Right lobe of liver (tissue), 6 donors: Measurements from ENCODE around the gene TRIP6. TPM values are rescaled to one million over a fixed set of nuclear protein-coding genes. Genes with fewer than 3 reads are reported as not detected.

ENCODE experiments used
- ATAC-seq, 4 donors: fragments of 200-7000 bp; cut with Tn5 transposase; one replicate each; pipeline ENCODE4 v1.9.1; 2020; ENCODE audit warnings: mild to moderate bottlenecking in 4 of 4, moderate library complexity in 4 of 4
- DNase-seq, 3 donors: peaks; one replicate each; pipeline ENCODE4 v3.0.0-alpha.2; 2020
- H3K27ac ChIP-seq, 3 donors: fragments of 200-600 bp; one replicate each; pipeline ENCODE4 v1.8.0; 2022
- H3K27me3 ChIP-seq, 2 donors: fragments of 200-600 bp; one replicate each; pipeline ENCODE4 v1.8.0; 2022
- H3K36me3 ChIP-seq, 4 donors: fragments of 200-600 bp; sonication (generic) in 1 of 4; one replicate each; pipeline versions ENCODE4 v1.5.1 to v1.8.0; 2017 to 2022; ENCODE audit warnings: control low read depth in 1 of 4
- H3K4me1 ChIP-seq, 4 donors: fragments of 200-600 bp; sonication (generic) in 1 of 4; one replicate each; pipeline versions ENCODE4 v1.5.1 to v1.8.0; 2017 to 2022; ENCODE audit warnings: control low read depth in 1 of 4
- H3K4me3 ChIP-seq, 3 donors: fragments of 200-600 bp; one replicate each; pipeline ENCODE4 v1.8.0; 2022
- H3K9me3 ChIP-seq, 4 donors: fragments of 200-600 bp; sonication (generic) in 1 of 4; one replicate each; pipeline versions ENCODE4 v1.5.1 to v1.8.0; 2017 to 2022; ENCODE audit warnings: control low read depth in 1 of 4
- CTCF ChIP-seq, 4 donors: fragments of 200-600 bp in 3 of 4; fragments of 450-650 bp in 1 of 4; IDR thresholded peaks; one replicate each; pipeline versions ENCODE4 v1.5.1 to v1.8.0; 2016 to 2022; ENCODE audit warnings: antibody characterized with exemption in 4 of 4, mild to moderate bottlenecking in 2 of 4
- POLR2A ChIP-seq: fragments of 450-650 bp; IDR thresholded peaks from one replicate; pipeline ENCODE4 v1.6.1; 2017; ENCODE audit warnings: antibody characterized with exemption, mild to moderate bottlenecking
- WGBS: methylation state at CpG from one replicate; pipeline ENCODE4 v1.1.6; 2018; ENCODE audit warnings: low coverage, low lambda C conversion rate; ENCODE audit not compliant: insufficient coverage; ENCODE audit errors: missing lambda C conversion rate; 5-methylcytosine and 5-hydroxymethylcytosine counted together
- intact Hi-C, 2 donors: fragments of 100-400 bp; cut with DNase I; formaldehyde crosslinking; loops; one replicate each; pipeline versions ENCODE4 v1.11.2 to v1.14.1; 2022
- total RNA-seq, 6 experiments: library from RNA; depleted of rRNA in 2 of 6; stranded (reverse); fragments of >200 nt in 2 of 6; fragmentation: NEBNext Ultra II Directional in 3 of 6; extraction: Animal tissue kit (Norgen Biotek cat#: 25700) in 3 of 6; gene quantifications; one replicate each; pipeline versions ENCODE4 v1.1.0 to v1.2.4, GENCODE V29; 2016 to 2023
- donor health status: DM: no; HTN: yes; CAD: no.
- donor health status: DM: no; HTN: no; CAD: no.
- donor health status: DM: no; HTN: no; CAD: no.
- donor health status: DM: no; HTN: yes; CAD: no.
- donor health status: DM: no; HTN: yes; CAD: no.

Gene TRIP6
- total RNA-seq, 6 experiments from 2014 or later, result 21.4 to 58.6 (median 43.2) TPM

- H3K27ac ChIP-seq, result peak overlapping the region; percentile 24 to 72 (median 61)
- H3K27me3 ChIP-seq, result no peaks in the 10 kb centered on the region
- H3K9me3 ChIP-seq, result no peaks in the 10 kb centered on the region
- H3K4me1 ChIP-seq, result peaks cover 0 to 32% (median 11%) of the 10 kb centered on the region in 4 donors
- 40% methylated on average over 5 of the region's 6 CpGs for WGBS
- intact Hi-C loops, result no loop called here
- DNase-seq, result no peak
- H3K36me3 ChIP-seq, result no peaks in the 10 kb centered on the region
- H3K4me3 ChIP-seq, result peak overlapping the region in 2 of 3 donors; percentile 21 to 41
- ATAC-seq, result no peak
- no peak for TF ChIP-seq POLR2A
- no peak for TF ChIP-seq CTCF (IDR thresholded peaks at IDR 0.05)
Measured at GRCh38 chr7:100836812-100837098, 30.4 kb upstream of the TRIP6 start.

GRCh38 chr7:100837099-100837836, 29.9 kb upstream of the TRIP6 start:
- Histone ChIP-seq H3K36me3 (no peaks in the 10 kb centered on the region), H3K27me3 (no peaks in the 10 kb centered on the region), H3K27ac (peak overlapping the region; percentile 24 to 72 (median 61)), H3K9me3 (no peaks in the 10 kb centered on the region), H3K4me1 (peaks cover 0 to 28% (median 10%) of the 10 kb centered on the region in 4 donors), H3K4me3 (peak overlapping the region; percentile 1 to 41 (median 21))
- no peak for TF ChIP-seq CTCF (IDR thresholded peaks at IDR 0.05)
- peak; percentile 50 for TF ChIP-seq POLR2A
- DNase-seq, result peak; percentile 88 to 90 (median 88)
- ATAC-seq, result peak; percentile 84 to 87 (median 86)
- intact Hi-C loops, result no loop called here
- WGBS, result 15% methylated on average over 24 of the region's 37 CpGs

GRCh38 chr7:100839361-100839760, 27.8 kb upstream of the TRIP6 start:
- H3K27me3 ChIP-seq, result no peaks in the 10 kb centered on the region
- H3K9me3 ChIP-seq, result no peaks in the 10 kb centered on the region
- H3K27ac ChIP-seq, result peak overlapping the region in 2 of 3 donors; percentile 13 to 74
- intact Hi-C loops, result no loop called here
- TF ChIP-seq POLR2A (no peak), CTCF (IDR thresholded peaks at IDR 0.05) (no peak)
- H3K36me3 ChIP-seq, result no peaks in the 10 kb centered on the region
- peaks cover 0 to 16% (median 1%) of the 10 kb centered on the region in 4 donors for H3K4me1 ChIP-seq
- DNase-seq (peak in 1 of 3 donors; percentile 41), ATAC-seq (no peak)
- 94% methylated on average over 12 of the region's 18 CpGs for WGBS
- H3K4me3 ChIP-seq, result no peak overlapping the region

GRCh38 chr7:100840470-100841100, 26.6 kb upstream of the TRIP6 start:
- TF ChIP-seq POLR2A, result no peak
- TF ChIP-seq CTCF (IDR thresholded peaks at IDR 0.05), result no peak
- Histone ChIP-seq H3K27me3 (no peaks in the 10 kb centered on the region), H3K36me3 (no peaks in the 10 kb centered on the region), H3K4me1 (peaks cover 0 to 9% (median 0%) of the 10 kb centered on the region in 4 donors), H3K4me3 (no peak overlapping the region), H3K27ac (peak overlapping the region in 2 of 3 donors; percentile 13 to 74), H3K9me3 (no peaks in the 10 kb centered on the region)
- DNase-seq (peak in 1 of 3 donors; percentile 31), ATAC-seq (no peak)
- intact Hi-C loops, result no loop called here
- 19% methylated on average over 8 of the region's 8 CpGs for WGBS
